Esophagus squamous epithelium (tissue), 4 donors: ENCODE results near the gene TBATA.

ENCODE experiments used
- CTCF ChIP-seq, 6 experiments: fragments of 450-650 bp in 4 of 6; fragments of 200-600 bp in 2 of 6; sonication (generic) in 2 of 6; IDR thresholded peaks; one replicate each; pipeline ENCODE4 v1.5.1; 2016 to 2019; ENCODE audit warnings: antibody characterized with exemption in 6 of 6, mild to moderate bottlenecking in 4 of 6, moderate library complexity in 4 of 6
- POLR2A ChIP-seq, 4 donors: fragments of 450-650 bp; IDR thresholded peaks; one replicate each; pipeline ENCODE4 v1.6.1; 2017; ENCODE audit warnings: antibody characterized with exemption in 4 of 4, mild to moderate bottlenecking in 4 of 4, moderate library complexity in 3 of 4

GRCh38 chr10:70751991-70752390 lies 33.2 kb downstream of the TBATA start:
- TF ChIP-seq CTCF (IDR thresholded peaks at IDR 0.05) (no peak), POLR2A (IDR thresholded peaks at IDR 0.05) (no peak)
